Mesendoderm (in vitro differentiated cells): ENCODE results near the gene PDE6C.

Experiments
- DNase-seq: peaks from one replicate; pipeline ENCODE4 v3.0.0; 2013
- H2AK5ac ChIP-seq: 2 replicates; pipeline ENCODE4 v1.6.1; 2013; ENCODE audit warnings: low read length, inconsistent platforms
- H2BK120ac ChIP-seq: 2 replicates; pipeline ENCODE4 v1.6.1; 2013; ENCODE audit warnings: low read depth, mild to moderate bottlenecking, low read length, moderate library complexity, mixed read lengths
- H2BK15ac ChIP-seq: replicated peaks from 2 replicates; pipeline ENCODE4 v1.6.1; 2013; ENCODE audit warnings: low read depth, mild to moderate bottlenecking, moderate library complexity
- H2BK5ac ChIP-seq: 2 replicates; pipeline ENCODE4 v1.6.1; 2013; ENCODE audit warnings: low read length, inconsistent platforms
- H3K18ac ChIP-seq: 2 replicates; pipeline ENCODE4 v1.6.1; 2013; ENCODE audit warnings: mild to moderate bottlenecking, low read length, mixed read lengths
- H3K23ac ChIP-seq: one replicate; pipeline ENCODE4 v1.6.1; 2013; ENCODE audit warnings: low read length
- H3K27ac ChIP-seq: 2 replicates; pipeline ENCODE4 v1.5.1; 2013; ENCODE audit warnings: low read depth, mild to moderate bottlenecking, inconsistent platforms, low read length, moderate library complexity
- H3K27me3 ChIP-seq: 2 replicates; pipeline ENCODE4 v1.6.1; 2013; ENCODE audit warnings: low read length, control low read depth, mild to moderate bottlenecking, inconsistent platforms; ENCODE audit not compliant: insufficient read depth, poor library complexity
- H3K36me3 ChIP-seq: 2 replicates; pipeline ENCODE4 v1.6.1; 2013; ENCODE audit warnings: low read length, inconsistent platforms; ENCODE audit not compliant: control insufficient read depth, insufficient read depth
- H3K4ac ChIP-seq: one replicate; pipeline ENCODE4 v1.6.1; 2013; ENCODE audit warnings: low read depth, mild to moderate bottlenecking, low read length, moderate library complexity
- H3K4me1 ChIP-seq: 2 replicates; pipeline ENCODE4 v1.6.1; 2013; ENCODE audit warnings: low read depth, low read length, inconsistent platforms; ENCODE audit not compliant: control insufficient read depth
- H3K4me2 ChIP-seq: 2 replicates; pipeline ENCODE4 v1.6.1; 2013; ENCODE audit warnings: low read length
- H3K4me3 ChIP-seq: 2 replicates; pipeline ENCODE4 v1.5.1; 2013; ENCODE audit warnings: mild to moderate bottlenecking, low read length
- H3K56ac ChIP-seq: one replicate; pipeline ENCODE4 v1.6.1; 2013; ENCODE audit warnings: low read length
- H3K79me1 ChIP-seq: 2 replicates; pipeline ENCODE4 v1.6.1; 2013; ENCODE audit warnings: low read length, inconsistent platforms
- H3K79me2 ChIP-seq: 2 replicates; pipeline ENCODE4 v1.6.1; 2013; ENCODE audit warnings: mild to moderate bottlenecking, low read length; ENCODE audit not compliant: control insufficient read depth, insufficient read depth
- H3K9ac ChIP-seq: 2 replicates; pipeline ENCODE4 v1.6.1; 2013; ENCODE audit warnings: low read length, inconsistent platforms
- H4K5ac ChIP-seq: one replicate; pipeline ENCODE4 v1.6.1; 2013; ENCODE audit warnings: low read length
- H4K8ac ChIP-seq: one replicate; pipeline ENCODE4 v1.6.1; 2013; ENCODE audit warnings: low read depth, mild to moderate bottlenecking, control low read depth, low read length, moderate library complexity
- WGBS: extraction: QIAGEN DNeasy Blood & Tissue Kit; methylation state at CpG from one replicate; pipeline ENCODE4 v1.1.7; 2013; ENCODE audit warnings: low lambda C conversion rate, missing lambda C conversion rate; ENCODE audit not compliant: insufficient coverage; ENCODE audit errors: extremely low coverage; 5-methylcytosine and 5-hydroxymethylcytosine counted together

The PDE6C gene

DNA sequence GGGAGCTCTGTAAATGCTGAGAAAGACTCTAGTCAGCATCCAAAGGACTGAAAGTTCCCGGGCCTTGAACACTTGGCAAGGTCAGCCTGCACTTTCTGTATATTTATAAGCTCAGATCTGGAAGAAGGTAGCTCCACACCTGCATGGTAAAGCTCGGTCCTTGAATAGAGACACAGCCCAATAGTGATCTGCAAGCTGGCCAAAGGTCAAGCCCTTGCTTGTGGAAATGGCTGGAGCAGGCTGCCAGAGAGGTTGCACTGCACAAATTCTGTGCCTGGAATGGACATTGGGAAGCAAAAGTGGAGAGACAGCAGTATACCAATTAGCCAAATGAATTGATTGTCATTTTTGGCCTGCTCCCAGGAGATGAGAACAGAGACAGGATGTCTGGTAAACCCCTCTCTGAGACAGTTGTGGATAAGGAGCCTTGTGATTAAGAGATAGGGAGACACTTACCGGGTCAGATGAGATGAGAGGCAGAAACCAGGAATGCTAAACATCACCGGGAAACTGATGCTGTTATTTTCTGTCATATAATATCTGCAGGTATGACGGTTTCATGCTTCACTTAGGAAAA, 98.1 kb downstream of the PDE6C start:
- H2BK120ac ChIP-seq: no peak overlapping the region
- WGBS: no CpG with 5 or more reads among the region's 5 CpGs

DNA sequence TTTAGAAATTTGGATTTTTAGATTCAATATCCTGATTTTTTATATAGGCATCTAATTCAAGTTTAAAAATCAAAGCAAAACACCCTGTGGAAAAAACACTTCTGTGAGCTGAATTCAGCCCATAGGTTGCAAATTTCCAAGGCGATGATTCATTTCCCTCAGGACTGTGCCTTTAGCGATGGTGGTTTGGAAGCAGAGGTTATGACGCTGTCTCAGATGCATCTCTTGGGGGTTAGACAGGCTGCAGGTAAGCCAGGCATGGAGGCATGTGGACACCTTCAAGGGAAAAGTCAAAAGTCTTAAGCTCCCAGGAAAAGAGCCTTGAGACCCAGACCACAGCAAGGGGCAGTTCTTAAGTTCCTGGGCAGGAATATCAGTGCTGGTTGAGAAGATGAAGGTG, 99.6 kb downstream of the PDE6C start:
- Histone ChIP-seq H3K4ac (no peak overlapping the region), H3K27me3 (no peaks in the 10 kb centered on the region), H3K18ac (no peak overlapping the region), H3K56ac (no peak overlapping the region), H3K79me1 (no peaks in the 10 kb centered on the region), H3K36me3 (no peaks in the 10 kb centered on the region), H3K27ac (no peak overlapping the region), H4K8ac (no peak overlapping the region), H2BK120ac (no peak overlapping the region), H3K4me2 (no peak overlapping the region), H3K4me1 (no peaks in the 10 kb centered on the region), H2BK15ac (no peak overlapping the region), H3K9ac (no peak overlapping the region), H3K23ac (no peak overlapping the region), H2AK5ac (no peak overlapping the region), H3K79me2 (no peaks in the 10 kb centered on the region), H4K5ac (no peak overlapping the region), H3K4me3 (no peak overlapping the region), H2BK5ac (no peak overlapping the region)
- no CpG with 5 or more reads among the region's 3 CpGs for WGBS
- no peak for DNase-seq

More for the DNA sequence above, 98.1 kb downstream of the PDE6C start:
- Histone ChIP-seq H3K18ac (no peak overlapping the region), H3K56ac (no peak overlapping the region), H2BK15ac (no peak overlapping the region), H3K27ac (no peak overlapping the region), H3K4me1 (no peaks in the 10 kb centered on the region), H4K5ac (no peak overlapping the region), H3K9ac (no peak overlapping the region), H3K79me1 (no peaks in the 10 kb centered on the region), H3K23ac (no peak overlapping the region), H2BK5ac (no peak overlapping the region), H3K36me3 (no peaks in the 10 kb centered on the region), H3K4ac (no peak overlapping the region), H3K79me2 (no peaks in the 10 kb centered on the region), H3K4me2 (no peak overlapping the region), H3K4me3 (no peak overlapping the region), H2AK5ac (no peak overlapping the region), H4K8ac (no peak overlapping the region), H3K27me3 (no peaks in the 10 kb centered on the region)
- no peak for DNase-seq

DNA sequence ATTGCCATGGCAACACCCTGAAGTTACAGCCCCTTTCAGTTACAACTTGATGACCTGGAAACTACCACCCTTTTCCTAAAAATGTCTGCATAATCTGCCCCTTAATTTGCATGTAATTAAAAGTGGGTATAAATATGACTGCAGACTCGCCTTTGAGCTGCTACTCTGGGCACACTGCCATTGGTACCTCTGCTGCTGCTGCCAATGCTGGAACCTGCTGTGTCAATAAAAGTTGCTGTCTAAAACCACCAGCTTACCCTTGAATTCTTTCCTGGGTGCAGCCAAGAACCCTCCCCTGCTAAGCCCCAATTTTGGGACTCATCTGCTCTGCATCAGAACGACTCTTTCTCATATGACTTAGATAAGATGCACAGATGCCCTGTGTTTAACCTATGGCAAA, 100.3 kb downstream of the PDE6C start:
- no peak overlapping the region for H2BK120ac ChIP-seq
- no peaks in the 10 kb centered on the region for H3K79me2 ChIP-seq
- H3K27ac ChIP-seq: no peak overlapping the region
- H2BK5ac ChIP-seq: no peak overlapping the region
- H3K4me2 ChIP-seq: no peak overlapping the region
- no peak overlapping the region for H3K4me3 ChIP-seq
- H3K23ac ChIP-seq: no peak overlapping the region
- H3K9ac ChIP-seq: no peak overlapping the region
- DNase-seq: no peak
- no peak overlapping the region for H4K5ac ChIP-seq
- H2AK5ac ChIP-seq: no peak overlapping the region
- no peaks in the 10 kb centered on the region for H3K36me3 ChIP-seq
- H2BK15ac ChIP-seq: no peak overlapping the region
- WGBS: no CpG with 5 or more reads among the region's 2 CpGs
- H3K79me1 ChIP-seq: no peaks in the 10 kb centered on the region
- H3K4me1 ChIP-seq: no peaks in the 10 kb centered on the region
- no peak overlapping the region for H3K4ac ChIP-seq
- H4K8ac ChIP-seq: no peak overlapping the region
- H3K27me3 ChIP-seq: no peaks in the 10 kb centered on the region
- no peak overlapping the region for H3K18ac ChIP-seq
- no peak overlapping the region for H3K56ac ChIP-seq

DNA sequence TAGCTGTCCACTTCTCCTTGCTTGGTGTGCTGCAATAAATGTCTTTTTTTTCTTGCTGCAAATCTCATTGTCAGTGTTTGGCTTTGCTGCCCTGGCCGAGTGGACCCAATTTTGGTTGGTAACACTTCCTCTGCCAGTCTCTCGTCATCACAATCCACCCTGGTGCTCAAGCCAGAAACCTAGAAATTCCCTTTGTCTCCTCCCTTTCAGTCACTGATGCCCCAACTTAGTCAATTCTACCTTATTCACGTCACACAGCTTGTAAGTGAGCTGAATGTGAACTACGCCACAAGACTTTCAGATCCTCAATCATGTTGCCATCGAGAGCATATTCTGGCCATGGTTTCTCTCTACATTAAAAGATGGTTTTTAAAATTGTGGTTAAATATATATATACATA, 103.0 kb downstream of the PDE6C start:
- Histone ChIP-seq H3K4ac (no peak overlapping the region), H4K8ac (no peak overlapping the region), H2BK15ac (no peak overlapping the region), H2BK5ac (no peak overlapping the region), H2AK5ac (no peak overlapping the region), H3K4me1 (peaks cover 2% of the 10 kb centered on the region), H3K9ac (no peak overlapping the region), H4K5ac (no peak overlapping the region), H3K79me2 (no peaks in the 10 kb centered on the region), H3K79me1 (no peaks in the 10 kb centered on the region), H3K23ac (no peak overlapping the region), H3K4me2 (no peak overlapping the region), H3K27ac (no peak overlapping the region), H2BK120ac (no peak overlapping the region), H3K27me3 (no peaks in the 10 kb centered on the region), H3K56ac (no peak overlapping the region), H3K4me3 (no peak overlapping the region), H3K18ac (no peak overlapping the region), H3K36me3 (no peaks in the 10 kb centered on the region)
- no CpG with 5 or more reads among the region's 5 CpGs for WGBS
- DNase-seq: no peak
